Measurements from ENCODE around the gene IARS2.
"Not testable (repeated sequence)": the region's sequence is repeated elsewhere in the genome, so short reads cannot be mapped to it uniquely, and the experiment has no call there.

Gene IARS2

DNA sequence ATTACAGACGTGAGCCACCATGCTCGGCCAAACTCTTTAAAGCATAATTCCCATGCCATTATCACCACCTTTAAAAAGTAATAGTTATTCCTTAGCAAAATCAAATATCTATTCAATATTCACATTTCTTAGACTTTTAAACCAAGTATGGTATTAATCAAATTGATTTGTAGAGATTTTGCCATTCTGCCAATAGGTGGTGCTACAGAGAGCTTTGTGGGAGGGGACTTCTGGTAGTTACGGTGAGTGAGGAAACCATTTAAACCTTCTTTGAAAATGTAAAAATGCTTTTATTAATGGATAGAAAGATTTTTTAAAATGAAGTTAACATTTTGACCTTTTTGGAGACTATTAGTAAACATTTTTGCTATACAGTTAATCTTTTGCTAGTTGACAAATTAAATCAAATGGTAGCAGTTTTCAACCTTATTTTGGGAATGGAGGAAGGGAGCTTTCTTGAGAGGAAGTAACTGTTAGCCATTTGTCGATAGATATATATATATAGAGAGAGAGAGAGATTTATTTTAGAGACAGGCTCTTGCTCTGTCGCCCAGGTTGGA, 19.3 kb downstream of the IARS2 start:
- no peak for DNase-seq

DNA sequence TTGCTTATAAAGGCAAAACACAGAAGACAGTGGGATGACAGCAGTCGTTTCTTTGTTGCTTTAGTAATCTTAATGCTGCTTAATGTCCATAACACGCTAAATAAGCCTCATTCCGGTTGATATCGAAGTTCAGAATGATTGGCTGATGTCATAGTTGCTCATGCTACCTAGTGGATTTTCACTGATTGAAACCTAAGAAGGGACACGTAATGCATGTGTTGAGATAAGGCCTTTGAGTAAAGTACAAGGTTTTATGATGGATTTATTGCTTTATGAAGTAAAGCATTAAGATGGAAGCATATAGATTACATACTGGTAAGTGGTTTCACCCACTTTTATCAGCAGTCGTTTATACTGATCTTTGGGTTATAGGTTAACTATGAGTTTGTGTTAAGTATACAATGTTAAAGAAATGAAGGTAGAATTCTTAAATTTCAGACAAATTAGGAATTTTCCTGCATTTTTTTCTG, 25.1 kb downstream of the IARS2 start:
- DNase-seq: no peak

DNA sequence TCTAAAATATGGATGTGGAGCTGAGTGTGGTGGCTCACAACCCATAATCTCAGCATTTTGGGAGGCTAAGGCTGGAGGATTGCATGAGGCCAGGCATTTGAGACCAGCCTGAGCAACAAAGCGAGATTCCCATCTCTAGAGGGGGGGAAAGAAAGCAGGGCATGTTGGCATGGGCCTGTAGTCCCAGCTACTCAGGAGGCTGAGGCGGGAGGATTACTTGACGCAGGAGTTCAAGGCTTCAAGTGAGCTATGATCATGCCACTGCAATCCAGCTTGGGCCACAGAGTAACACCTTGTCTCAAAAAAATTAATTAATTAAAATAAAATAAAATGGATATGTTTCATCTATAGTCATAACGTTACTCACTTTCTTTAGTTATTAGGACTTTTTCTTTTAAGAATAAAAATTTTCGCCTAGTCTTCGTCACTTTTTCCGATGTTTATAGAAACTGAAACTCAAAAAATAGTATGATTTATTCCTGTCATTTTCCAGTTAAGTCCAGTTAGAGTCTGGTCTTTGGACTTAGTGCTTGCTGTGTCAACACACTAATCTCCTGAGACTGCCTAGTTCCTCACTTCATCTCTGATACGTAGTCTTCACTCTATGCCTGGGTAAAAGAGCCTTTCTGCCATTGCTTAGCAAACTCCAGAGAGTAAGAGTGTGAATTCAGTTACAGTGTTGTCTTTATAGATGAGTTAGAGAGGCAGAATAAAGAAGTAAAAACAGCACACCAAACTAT, 28.0 kb downstream of the IARS2 start:
- no peak for DNase-seq

DNA sequence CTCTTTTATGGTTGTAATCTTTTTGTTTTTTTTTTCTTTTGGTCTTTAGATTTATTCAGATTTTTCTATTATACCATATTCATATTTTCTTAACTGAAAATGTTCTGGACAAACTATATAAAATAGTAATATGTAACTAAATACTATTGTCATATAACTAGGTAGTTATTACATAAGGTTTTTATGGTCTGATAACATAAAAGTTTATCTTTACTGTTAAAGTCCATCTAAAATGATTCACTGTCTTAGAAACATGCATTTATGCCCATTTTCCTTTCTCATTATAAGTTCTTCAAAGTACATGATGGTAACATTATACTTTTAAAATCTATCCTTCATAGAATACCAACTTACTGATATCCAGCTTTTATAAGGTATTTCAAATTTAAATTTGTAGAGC, 29.1 kb downstream of the IARS2 start:
- no peak for DNase-seq

DNA sequence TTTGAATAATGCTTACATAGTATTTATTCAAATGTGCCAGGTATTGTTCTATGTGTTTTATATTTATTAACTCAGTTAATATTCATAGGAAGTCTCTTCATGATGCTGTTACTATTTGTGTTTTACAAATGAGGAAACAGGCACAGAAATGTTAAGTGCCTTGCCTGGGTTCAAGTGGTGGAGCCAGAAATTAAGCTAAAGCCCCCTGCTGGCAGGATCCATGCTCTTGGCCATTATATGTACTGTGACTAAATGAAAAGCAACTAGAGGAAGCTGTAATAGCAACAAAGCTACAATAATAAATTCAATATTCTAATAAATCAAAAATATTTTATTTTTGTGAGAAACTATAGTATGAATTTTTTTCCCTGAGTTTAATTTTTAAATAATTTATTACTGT, 30.0 kb downstream of the IARS2 start:
- no peak for DNase-seq

DNA sequence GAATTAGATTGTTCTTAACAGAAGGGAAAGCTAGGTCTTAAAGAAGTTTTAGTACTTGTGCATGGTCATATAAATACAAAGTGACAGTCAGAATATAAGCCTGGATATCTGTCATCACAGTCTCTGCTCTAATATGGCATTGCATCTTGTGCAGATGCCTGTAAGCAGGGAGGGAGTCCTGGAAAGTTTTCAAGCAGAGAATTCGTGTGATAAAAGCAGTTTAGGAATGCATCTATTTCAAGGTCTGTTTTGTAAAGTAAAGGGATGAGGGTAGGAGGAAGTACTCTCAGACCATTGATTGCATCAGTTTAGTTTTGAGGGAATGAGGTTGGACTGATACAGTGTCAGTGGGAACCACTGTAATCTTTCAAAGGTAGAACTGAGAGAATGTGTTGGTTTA, 30.6 kb downstream of the IARS2 start:
- no peak for DNase-seq

DNA sequence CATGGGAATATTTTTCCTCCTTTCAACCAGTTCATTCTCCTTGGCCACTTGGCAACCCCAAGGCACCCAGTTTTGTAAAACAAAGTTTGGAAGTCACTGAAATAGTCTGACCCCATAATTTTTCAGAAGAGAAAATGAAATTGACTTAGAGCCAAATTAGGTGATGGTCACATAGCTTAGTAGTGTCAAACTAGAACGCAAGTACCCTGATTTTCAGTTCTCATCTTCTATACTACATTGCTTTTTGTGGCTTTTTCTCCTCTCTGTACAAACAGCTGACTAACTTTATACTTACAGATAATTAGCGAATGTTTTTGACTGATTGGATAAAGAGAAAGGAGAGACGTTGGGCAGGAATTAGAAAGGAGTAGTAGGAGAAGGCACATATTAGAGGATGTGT, 33.1 kb downstream of the IARS2 start:
- DNase-seq: no peak

DNA sequence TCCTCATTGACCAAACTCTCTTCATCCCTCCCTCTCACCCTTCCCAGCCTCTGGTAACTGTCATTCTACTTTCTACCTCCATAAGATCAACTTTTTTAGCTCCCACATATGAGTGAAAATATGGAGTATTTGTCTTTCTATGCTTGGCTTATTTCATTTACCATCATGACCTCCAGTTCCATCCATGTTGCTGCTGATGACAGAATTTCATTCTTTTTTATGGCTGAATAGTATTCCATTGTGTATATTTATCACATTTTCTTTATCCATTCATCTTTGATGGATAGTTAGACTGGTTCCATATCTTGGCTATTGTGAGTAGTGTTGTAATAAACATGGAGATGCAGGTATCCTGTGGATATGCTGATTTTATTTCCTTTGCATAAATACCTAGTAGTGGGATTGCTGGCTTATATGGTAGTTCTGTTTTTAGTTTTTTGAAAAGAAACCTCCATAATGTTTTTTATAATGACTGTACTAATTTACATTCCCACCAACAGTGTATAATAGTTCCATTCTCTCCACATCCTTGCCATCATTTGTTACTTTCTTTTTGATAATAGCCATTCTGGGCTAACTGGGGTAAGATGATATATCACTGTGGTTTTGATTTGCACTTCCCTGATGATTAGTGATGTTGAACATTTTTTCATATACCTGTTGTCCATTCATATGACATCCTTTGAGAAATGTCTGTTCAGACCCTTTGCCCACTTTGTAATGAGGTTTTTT, 35.7 kb downstream of the IARS2 start:
- DNase-seq: no peak

DNA sequence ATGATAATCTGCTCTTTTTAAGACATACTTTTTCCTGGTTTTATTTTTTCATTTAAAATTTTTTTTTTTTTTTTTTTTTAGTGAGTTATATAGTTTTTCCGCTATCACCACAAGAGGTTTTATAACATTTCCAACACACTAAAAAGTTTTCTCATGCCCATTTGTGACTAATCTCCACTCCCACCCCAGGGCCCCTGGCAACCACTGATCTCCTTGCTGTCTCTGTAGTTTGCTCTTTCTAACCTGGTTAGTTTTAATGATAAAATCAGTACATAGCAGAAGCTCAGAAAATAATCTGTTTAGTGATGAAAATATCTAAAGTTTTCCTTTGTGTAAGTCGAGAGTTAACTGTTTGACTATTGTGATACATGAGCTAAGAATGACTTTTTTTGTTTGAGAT, 41.8 kb downstream of the IARS2 start:
- no peak for DNase-seq

DNA sequence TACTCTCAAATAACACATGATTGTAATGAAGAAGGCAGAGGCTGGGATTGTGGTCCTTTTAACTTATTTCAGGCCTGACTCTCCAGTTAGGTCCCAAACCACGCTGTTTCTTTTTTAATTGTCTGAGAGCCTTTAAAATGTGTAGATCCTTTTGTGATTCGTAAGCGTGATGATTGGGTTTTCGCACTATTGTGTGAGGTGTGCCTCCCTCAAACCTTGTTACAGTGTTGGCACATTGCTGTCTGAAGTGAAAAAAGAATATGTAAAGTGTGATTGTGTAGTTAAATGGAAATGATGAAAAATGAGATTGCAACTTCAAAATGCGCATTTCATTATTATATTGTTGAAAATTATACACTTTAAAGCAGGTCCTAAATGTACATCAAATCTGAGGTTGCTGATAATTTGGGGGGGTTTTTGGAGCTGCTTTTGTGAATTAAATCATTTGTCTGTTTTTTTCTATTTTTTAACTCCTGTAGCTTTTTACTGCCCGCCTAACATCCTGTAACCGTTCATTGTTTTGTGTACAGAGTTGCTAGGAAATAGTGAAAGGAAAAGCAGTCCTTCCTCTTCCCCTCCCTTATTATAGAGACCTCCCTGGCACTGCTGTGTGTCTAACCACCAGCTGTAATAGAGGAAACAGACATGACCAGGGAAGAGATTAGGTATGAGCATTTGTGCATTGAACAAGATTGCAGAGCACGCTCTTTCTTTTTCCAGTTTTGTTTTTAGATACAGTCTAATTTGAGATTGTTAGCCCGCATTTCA, 43.3 kb downstream of the IARS2 start:
- DNase-seq: no peak

DNA sequence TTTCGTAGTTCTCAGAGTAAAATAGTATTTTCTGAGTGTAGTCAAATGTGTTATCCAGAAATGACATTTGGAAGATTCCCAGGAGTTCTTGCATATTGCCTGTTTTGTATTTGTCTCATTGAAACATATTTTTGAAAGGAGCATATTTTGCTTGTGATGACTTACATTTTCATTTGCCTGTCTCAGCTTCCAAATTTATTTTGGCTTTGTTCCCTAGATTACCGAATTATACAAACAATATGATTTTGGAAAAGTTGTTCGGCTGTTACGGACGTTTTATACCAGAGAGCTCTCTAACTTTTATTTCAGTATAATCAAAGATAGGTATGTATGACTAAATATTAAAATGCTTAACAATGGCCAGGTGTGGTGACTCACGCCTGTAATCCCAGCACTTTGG, 46.0 kb downstream of the IARS2 start:
- no peak for DNase-seq

DNA sequence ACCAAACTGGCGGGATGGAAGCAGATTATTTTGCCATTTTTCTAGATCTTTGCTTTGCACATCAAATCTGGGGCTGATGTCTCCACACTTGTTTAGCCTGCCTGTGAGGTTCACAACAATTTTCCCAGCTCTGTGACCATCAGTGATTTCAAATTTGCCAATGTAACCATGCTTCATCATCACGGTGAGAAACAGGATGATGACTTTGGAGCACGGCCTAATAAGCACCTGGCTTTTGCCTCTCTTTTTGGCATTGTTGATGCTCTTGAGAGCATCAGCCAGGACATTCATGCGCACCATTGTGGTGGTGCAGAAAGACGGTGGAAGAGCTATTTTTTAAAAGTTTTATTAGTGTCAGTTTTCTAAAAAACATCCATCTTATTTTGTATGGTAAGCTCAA, 50.1 kb downstream of the IARS2 start:
- no peak for DNase-seq

DNA sequence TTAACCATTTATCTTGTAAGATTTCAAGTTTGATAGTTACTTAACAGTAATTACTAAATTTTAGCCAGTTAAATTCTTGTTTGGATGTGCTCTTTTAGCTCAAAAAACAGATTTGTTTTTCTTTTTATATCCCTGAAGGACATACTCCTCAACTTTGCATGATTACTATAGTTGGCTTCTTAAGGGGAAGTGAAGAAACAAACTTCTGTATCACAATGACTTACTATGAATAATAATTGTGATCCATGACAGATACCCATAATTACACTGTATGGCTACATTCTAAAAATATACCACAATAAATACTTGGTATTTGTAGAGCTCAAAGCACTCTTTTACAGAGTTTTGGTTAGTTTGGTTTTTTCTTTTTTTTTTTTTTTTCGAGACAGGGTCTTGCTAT, 55.8 kb downstream of the IARS2 start:
- no peak for DNase-seq

DNA sequence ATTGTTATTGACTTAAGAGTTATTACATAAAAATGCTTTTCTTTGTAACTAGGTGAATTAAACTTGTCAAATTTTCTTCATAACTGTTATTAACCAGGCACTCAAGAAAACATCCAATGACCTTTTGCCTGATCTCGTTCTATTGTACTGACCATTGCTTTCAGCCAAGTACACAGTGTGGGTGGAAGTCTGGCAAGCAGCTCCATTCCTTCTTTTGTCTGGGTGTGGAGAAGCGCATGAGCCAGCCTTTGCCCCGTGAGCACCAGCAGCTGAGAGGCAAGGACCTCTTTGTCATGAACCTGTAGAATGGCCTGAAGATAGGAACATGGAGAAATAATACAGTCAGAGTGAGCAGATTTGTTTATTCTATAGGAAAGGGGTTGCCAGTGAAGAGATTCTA, 57.5 kb downstream of the IARS2 start:
- no peak for DNase-seq

DNA sequence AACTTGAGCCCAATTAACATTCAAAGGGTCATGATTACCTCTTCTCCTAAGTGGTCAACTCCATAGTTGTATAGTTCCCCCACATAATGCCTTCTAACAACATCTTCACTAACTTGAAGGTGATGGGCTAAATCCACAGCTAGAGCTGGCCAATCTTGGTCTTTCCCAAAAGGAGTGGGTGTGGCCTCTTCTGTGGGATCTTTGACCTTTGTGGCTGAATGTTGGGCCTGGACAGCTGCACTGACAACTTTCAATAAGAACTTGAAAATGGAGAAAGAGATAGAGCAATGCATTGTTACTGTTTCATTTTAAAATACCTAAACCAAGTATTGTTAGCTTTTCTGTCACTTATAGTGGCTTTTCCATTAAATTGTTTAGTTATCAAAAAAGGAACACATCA, 59.2 kb downstream of the IARS2 start:
- no peak for DNase-seq

DNA sequence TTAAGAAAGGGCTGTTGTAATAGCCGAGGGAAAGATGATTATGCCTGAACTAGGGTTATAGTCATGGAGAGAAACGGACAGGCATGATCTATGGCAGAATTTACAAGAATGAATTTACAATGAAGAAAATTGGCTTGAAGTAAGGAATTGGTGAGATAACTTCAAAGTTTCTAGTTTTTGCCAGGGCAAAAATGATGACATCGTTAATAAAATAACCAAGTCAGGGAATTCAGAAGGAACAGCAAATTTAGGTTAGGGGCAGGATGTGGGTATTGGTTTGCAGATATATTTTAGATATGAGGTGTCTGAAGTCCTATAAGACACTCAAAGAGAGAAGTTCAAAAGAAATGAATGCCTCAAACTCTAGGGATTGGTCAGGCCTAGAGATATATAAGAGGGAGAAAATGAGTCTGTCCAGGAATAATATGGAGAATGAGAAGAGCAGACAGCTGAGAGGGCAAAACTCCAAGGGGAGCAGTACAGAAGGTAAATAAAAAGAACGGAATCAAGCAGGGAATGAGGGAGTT, 62.8 kb downstream of the IARS2 start:
- no peak for DNase-seq

DNA sequence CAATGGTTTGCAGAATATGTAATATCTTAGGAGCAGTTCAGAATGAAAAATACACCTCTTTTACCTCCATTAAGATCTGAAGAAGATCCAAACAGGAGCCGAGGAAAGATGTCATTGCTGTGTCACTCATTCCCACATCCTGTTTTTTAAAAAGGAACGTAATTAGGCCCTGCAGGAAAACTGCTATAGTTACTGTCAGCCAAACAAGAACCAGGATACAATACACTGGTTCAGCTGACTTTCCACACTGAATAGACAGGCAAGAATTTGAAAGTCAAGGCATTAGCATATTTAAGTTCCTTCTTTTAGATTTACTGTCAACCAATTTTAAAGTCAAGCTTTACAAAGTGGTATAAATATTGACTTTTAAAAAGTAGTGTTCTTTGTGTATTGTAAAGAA, 63.8 kb downstream of the IARS2 start:
- no peak for DNase-seq

DNA sequence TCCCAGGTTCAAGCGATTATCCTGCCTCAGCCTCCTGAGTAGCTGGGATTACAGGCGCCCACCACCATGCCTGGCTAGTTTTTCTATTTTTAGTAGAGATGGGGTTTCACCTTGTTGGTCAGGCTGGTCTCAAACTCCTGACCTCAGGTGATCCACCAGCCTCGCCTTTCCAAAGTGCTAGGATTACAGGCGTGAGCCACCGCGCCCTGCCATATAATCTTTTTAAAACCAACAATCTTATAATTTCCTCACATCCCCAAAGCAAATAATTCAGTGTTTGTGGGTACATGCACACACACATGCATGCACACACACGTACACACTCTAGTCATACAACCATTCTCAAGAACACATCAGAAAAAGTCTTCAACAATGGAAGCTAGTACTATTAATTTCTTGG, 64.6 kb downstream of the IARS2 start:
- DNase-seq: not testable (repeated sequence)

DNA sequence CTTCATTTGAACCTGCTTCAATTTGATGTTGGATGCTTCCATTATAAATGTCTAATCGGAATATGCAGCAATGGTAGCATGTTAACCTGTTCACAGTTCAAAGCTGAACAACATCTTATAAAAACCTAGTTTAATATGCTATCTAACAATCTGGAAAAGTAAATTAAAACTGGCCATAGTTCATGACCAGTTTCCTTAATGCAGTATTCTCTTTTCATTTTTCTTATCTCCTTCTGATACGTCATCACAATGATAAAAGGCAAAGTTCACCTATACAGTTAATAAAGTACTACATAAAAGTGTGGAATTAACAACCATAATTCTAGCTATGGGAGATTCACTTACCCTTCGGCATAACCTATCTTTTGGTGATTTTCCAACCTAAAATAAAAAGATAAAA, 65.1 kb downstream of the IARS2 start:
- DNase-seq: no peak

DNA sequence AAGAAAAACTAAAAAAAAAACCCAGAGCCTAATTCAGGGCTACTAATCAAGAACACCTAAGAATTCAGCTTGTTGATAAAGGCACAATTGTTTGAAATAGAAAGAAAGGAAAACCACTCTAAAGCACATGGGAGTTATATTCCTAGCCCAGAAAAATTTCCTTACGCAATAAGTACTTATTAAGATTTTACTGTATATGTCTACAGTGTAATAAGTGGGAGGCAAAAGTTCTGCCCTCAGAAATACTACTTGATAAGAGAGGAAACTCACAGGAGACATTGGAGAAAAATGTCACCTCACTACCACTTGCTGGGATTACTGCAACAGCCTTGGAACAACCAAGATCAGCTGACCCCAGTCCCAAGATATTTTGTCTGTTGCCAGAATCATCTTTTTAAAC, 66.1 kb downstream of the IARS2 start:
- DNase-seq: no peak

DNA sequence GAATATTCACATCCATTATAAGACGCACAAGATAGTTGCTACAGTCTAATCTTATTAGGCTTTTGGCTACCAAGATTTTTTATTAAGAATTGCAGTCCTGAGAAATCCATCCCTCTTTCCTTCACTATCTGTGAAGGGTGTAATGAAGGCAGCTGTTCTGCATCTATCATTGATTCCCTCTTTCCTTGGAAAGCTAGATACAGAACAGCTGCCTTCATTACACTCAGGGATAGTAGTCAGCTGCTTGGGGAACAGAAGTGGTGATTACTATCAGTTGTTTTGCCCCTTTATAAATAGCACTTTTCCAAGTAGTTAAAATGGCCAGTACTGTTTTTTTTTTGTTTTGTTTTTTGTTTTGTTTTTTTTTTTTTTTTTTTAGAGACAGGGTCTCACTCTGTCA, 70.2 kb downstream of the IARS2 start:
- DNase-seq: no peak

DNA sequence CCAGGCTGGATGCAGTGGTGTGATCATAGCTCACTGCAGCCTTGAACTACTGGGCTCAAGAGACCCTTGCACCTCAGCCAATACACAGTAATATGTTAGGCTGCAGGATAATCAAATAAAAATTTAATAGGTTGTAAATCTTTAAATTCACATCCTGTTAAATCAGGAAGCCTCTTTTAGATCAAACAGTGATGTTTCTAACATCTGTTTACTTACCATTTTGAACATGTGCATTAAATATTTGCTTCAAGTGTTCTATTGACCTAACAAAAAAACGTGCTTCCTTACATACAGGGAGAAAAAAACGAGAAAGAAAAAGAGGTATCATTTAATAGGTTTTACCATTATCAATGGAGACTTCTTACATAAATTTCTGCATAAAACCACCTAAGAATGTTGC, 70.6 kb downstream of the IARS2 start:
- DNase-seq: no peak

DNA sequence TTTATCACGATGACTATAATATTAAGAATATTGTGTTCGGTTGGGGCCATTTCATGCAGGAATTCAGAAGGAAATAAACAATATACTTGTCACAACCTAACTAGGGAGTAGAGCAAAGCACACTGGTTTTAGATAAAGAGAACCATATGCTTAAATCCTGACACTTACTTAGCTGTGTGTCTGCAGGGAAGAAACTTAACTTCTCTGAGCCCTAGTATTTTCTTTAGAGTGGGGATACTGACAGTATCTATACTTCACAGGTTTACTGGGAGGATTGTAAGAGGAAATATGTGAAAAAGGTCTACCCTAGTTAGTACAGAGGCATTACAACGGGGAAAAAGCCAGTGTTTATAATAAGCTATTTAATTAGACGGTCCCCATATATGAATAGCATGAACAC, 72.9 kb downstream of the IARS2 start:
- DNase-seq: no peak
